Mesenchymal stem cell (in vitro differentiated cells and primary cell): ENCODE results near the gene OMD.

Source experiments
- DNase-seq: peaks from one replicate; pipeline ENCODE4 v3.0.0-alpha.2; 2013
- H2AFZ ChIP-seq: one replicate; pipeline ENCODE4 v1.6.1; 2013; ENCODE audit warnings: low read depth, mild to moderate bottlenecking, control low read depth, inconsistent platforms, low read length, moderate library complexity
- H2AK5ac ChIP-seq: 2 replicates; pipeline ENCODE4 v1.6.1; 2013; ENCODE audit warnings: low read length, moderate library complexity, mild to moderate bottlenecking, inconsistent platforms; ENCODE audit not compliant: severe bottlenecking
- H2BK120ac ChIP-seq: one replicate; pipeline ENCODE4 v1.6.1; 2013; ENCODE audit warnings: low read depth, mild to moderate bottlenecking, inconsistent platforms, low read length, moderate library complexity
- H2BK12ac ChIP-seq, 2 experiments: one replicate each; pipeline ENCODE4 v1.6.1; 2013; ENCODE audit warnings: inconsistent platforms in 2 of 2, low read length in 2 of 2, mild to moderate bottlenecking in 2 of 2, moderate library complexity in 2 of 2, control low read depth in 1 of 2
- H2BK15ac ChIP-seq: one replicate; pipeline ENCODE4 v1.6.1; 2013; ENCODE audit warnings: mild to moderate bottlenecking, low read depth, inconsistent platforms; ENCODE audit not compliant: poor library complexity, severe bottlenecking
- H2BK5ac ChIP-seq: 2 replicates; pipeline ENCODE4 v1.6.1; 2013; ENCODE audit warnings: low read depth, mild to moderate bottlenecking, low read length, control low read depth, inconsistent platforms; ENCODE audit not compliant: poor library complexity, severe bottlenecking
- H3K14ac ChIP-seq, 2 experiments: one replicate each; pipeline ENCODE4 v1.6.1; 2013; ENCODE audit warnings: inconsistent platforms in 2 of 2, low read length in 2 of 2, control low read depth in 1 of 2, mild to moderate bottlenecking in 1 of 2, moderate library complexity in 1 of 2
- H3K18ac ChIP-seq, 2 experiments: one replicate each; pipeline ENCODE4 v1.6.1; 2013; ENCODE audit warnings: inconsistent platforms in 2 of 2, low read length in 2 of 2, control low read depth in 1 of 2, low read depth in 1 of 2, mild to moderate bottlenecking in 1 of 2
- H3K23ac ChIP-seq, 2 experiments: one replicate each; pipeline ENCODE4 v1.6.1; 2013; ENCODE audit warnings: inconsistent platforms in 2 of 2, low read length in 2 of 2, mild to moderate bottlenecking in 2 of 2, moderate library complexity in 2 of 2, control low read depth in 1 of 2
- H3K27ac ChIP-seq: 2 replicates; pipeline ENCODE4 v1.5.1; 2013; ENCODE audit warnings: mild to moderate bottlenecking, moderate library complexity, low read length, control low read depth, inconsistent platforms; ENCODE audit not compliant: poor library complexity, severe bottlenecking
- H3K27me3 ChIP-seq, 2 experiments: 2 replicates each; pipeline versions ENCODE4 v1.6.1 to v1.7.0; 2013; ENCODE audit warnings: low read length in 2 of 2, mild to moderate bottlenecking in 2 of 2, moderate library complexity in 2 of 2, control low read depth in 1 of 2, inconsistent platforms in 1 of 2; ENCODE audit not compliant: control insufficient read depth in 1 of 2, insufficient read depth in 1 of 2
- H3K36me3 ChIP-seq, 2 experiments: 2 replicates each; pipeline versions ENCODE4 v1.6.1 to v1.7.0; 2013; ENCODE audit warnings: low read length in 2 of 2, control low read depth in 1 of 2, inconsistent platforms in 1 of 2, low read depth in 1 of 2, mild to moderate bottlenecking in 1 of 2; ENCODE audit not compliant: insufficient read depth in 2 of 2, control insufficient read depth in 1 of 2
- H3K4ac ChIP-seq, 2 experiments: one replicate each; pipeline ENCODE4 v1.6.1; 2013; ENCODE audit warnings: inconsistent platforms in 2 of 2, low read length in 2 of 2, mild to moderate bottlenecking in 2 of 2, moderate library complexity in 2 of 2, control low read depth in 1 of 2, low read depth in 1 of 2
- H3K4me1 ChIP-seq: 2 replicates; pipeline ENCODE4 v1.6.1; 2013; ENCODE audit warnings: low read depth, low read length, control low read depth; ENCODE audit not compliant: control insufficient read depth, insufficient read depth
- H3K4me2 ChIP-seq: 2 replicates; pipeline ENCODE4 v1.6.1; 2013; ENCODE audit warnings: low read length, mild to moderate bottlenecking, inconsistent platforms; ENCODE audit not compliant: poor library complexity, severe bottlenecking
- H3K4me3 ChIP-seq, 2 experiments: 2 replicates each; pipeline versions ENCODE4 v1.5.1 to v1.7.0; 2013; ENCODE audit warnings: low read length in 2 of 2, mild to moderate bottlenecking in 2 of 2, control low read depth in 1 of 2, low read depth in 1 of 2; ENCODE audit not compliant: insufficient read depth in 1 of 2
- H3K79me1 ChIP-seq: replicated peaks from 2 replicates; pipeline ENCODE4 v1.6.1; 2013; ENCODE audit warnings: mild to moderate bottlenecking, control low read depth, low read length, inconsistent platforms; ENCODE audit not compliant: poor library complexity, severe bottlenecking
- H3K9ac ChIP-seq: 2 replicates; pipeline ENCODE4 v1.7.0; 2013; ENCODE audit warnings: mild to moderate bottlenecking, low read length, moderate library complexity
- H3K9me3 ChIP-seq: 2 replicates; pipeline ENCODE4 v1.7.0; 2013; ENCODE audit warnings: mild to moderate bottlenecking, low read length; ENCODE audit not compliant: control insufficient read depth
- H4K8ac ChIP-seq: one replicate; pipeline ENCODE4 v1.6.1; 2013; ENCODE audit warnings: inconsistent platforms, mild to moderate bottlenecking, low read length, moderate library complexity
- H4K91ac ChIP-seq: one replicate; pipeline ENCODE4 v1.6.1; 2013; ENCODE audit warnings: mild to moderate bottlenecking, low read length, inconsistent platforms
- WGBS: methylation state at CpG from one replicate; pipeline ENCODE4 v1.1.7; 2013; ENCODE audit warnings: mixed read lengths; 5-methylcytosine and 5-hydroxymethylcytosine counted together

The OMD gene

DNA sequence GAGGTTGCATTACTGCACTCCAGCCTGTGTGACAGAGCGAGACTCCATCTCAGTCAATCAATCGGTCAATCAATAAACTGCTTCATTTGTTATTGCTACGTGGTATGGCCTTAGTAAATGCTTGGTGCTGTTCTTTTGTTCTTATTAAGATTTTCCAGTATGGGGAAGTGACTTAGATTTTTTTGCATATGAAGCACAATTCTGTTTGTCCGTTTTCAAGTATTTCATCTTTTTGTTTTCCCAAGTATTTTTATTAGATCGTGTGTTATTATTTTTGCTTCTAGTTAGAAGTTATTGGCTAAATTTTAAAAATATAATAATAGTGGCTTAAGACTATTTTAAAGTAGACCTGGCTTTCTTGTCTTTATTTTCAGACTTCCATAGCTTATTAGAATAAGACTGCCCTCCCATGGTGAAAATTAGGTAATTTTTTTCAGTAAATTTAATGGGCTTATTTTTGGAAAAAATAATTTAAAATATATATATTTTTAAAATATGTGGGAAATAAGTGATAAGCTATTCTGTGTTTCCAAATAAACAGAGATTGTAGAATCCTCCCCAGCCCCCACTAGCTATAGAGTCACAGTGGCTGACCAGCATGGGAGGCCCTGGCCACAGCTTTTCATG lies 14.7 kb upstream of the OMD start:
- peak; percentile 17 for DNase-seq
- Histone ChIP-seq H3K23ac (no peak overlapping the region), H2BK15ac (no peak overlapping the region), H3K14ac (no peak overlapping the region), H3K18ac (no peak overlapping the region), H4K91ac (no peak overlapping the region), H3K36me3 (no peaks in the 10 kb centered on the region), H3K27ac (no peak overlapping the region), H2AFZ (no peak overlapping the region), H3K4ac (no peak overlapping the region), H3K4me2 (no peak overlapping the region), H3K9ac (peak overlapping the region; percentile 69), H3K79me1 (no peaks in the 10 kb centered on the region), H4K8ac (no peak overlapping the region), H2BK5ac (no peak overlapping the region), H2AK5ac (no peak overlapping the region), H3K9me3 (no peaks in the 10 kb centered on the region), H3K4me1 (no peaks in the 10 kb centered on the region), H2BK120ac (no peak overlapping the region), H3K4me3 (no peak overlapping the region), H2BK12ac (no peak overlapping the region), H3K27me3 (no peaks in the 10 kb centered on the region)
- WGBS, result 84% methylated on average over 3 of the region's 5 CpGs

DNA sequence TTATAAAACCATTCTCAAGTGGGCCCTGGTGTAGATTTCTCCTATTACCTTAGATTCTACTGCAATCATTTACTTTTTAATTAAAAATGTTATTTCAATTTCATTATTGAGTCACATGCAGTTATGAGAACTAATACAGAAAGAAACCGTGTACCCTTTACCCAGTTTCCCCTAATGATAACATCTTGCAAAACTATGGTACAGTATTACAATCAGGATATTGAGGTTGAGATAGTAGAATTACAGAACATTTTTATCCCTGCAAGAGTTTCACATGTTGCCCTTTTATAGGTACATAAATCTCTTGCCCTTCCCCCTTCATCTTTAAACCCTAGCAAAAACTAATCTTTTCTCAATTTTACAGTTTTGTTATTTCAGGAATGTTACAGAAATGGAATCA lies 11.0 kb upstream of the OMD start:
- no peak overlapping the region for H2AK5ac ChIP-seq
- H3K4me1 ChIP-seq, result no peaks in the 10 kb centered on the region
- H3K36me3 ChIP-seq, result no peaks in the 10 kb centered on the region
- no peak overlapping the region for H3K27ac ChIP-seq
- H3K18ac ChIP-seq, result no peak overlapping the region
- H2BK12ac ChIP-seq, result no peak overlapping the region
- no CpG with 5 or more reads among the region's 1 CpG for WGBS
- H3K79me1 ChIP-seq, result no peaks in the 10 kb centered on the region
- no peak overlapping the region for H2BK120ac ChIP-seq
- no peak overlapping the region for H3K23ac ChIP-seq
- H3K4me2 ChIP-seq, result no peak overlapping the region
- H3K14ac ChIP-seq, result no peak overlapping the region
- no peak overlapping the region for H2BK15ac ChIP-seq
- no peaks in the 10 kb centered on the region for H3K9me3 ChIP-seq
- H3K4ac ChIP-seq, result no peak overlapping the region
- H4K8ac ChIP-seq, result no peak overlapping the region
- H3K27me3 ChIP-seq, result no peaks in the 10 kb centered on the region
- no peak for DNase-seq
- H3K4me3 ChIP-seq, result no peak overlapping the region
- no peak overlapping the region for H4K91ac ChIP-seq
- H2BK5ac ChIP-seq, result no peak overlapping the region
- no peak overlapping the region for H2AFZ ChIP-seq
- H3K9ac ChIP-seq, result no peak overlapping the region

DNA sequence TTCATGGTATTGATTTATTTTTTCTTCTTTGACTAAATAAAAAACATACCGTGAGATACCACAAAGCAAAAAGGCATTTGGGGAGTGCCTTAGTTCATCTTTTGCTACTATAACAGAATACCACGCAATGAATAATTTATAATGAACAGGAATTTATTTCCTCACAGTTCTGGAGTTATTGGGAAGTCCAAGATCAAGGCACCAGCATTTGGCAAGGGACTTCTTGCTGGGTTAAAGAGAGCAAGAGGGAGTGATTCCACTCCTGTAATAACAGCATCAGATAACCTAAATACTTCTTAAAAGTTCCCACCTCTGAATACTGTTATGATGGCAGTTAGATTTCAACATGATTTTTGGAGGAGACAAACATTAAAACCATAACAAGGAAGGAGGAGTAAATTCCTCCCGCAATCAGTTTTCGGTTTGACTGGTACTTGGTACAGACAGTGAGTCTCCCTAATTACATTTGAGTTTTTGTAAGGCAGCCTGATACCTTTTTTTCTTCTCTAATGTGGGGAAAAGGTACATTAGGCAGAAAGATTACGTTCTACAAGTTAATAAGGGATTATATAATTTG lies 8.8 kb upstream of the OMD start:
- no peak overlapping the region for H3K4ac ChIP-seq
- no peaks in the 10 kb centered on the region for H3K27me3 ChIP-seq
- H3K79me1 ChIP-seq, result no peaks in the 10 kb centered on the region
- H3K4me2 ChIP-seq, result no peak overlapping the region
- H2BK15ac ChIP-seq, result no peak overlapping the region
- DNase-seq, result no peak
- H3K36me3 ChIP-seq, result no peaks in the 10 kb centered on the region
- H3K4me1 ChIP-seq, result no peaks in the 10 kb centered on the region
- H4K8ac ChIP-seq, result no peak overlapping the region
- H3K9ac ChIP-seq, result peak overlapping the region; percentile 64
- 100% methylated on average over 2 of the region's 5 CpGs for WGBS
- H3K4me3 ChIP-seq, result no peak overlapping the region
- H2BK12ac ChIP-seq, result no peak overlapping the region
- no peak overlapping the region for H3K27ac ChIP-seq
- H3K9me3 ChIP-seq, result no peaks in the 10 kb centered on the region
- H3K18ac ChIP-seq, result no peak overlapping the region
- H2AK5ac ChIP-seq, result no peak overlapping the region
- H2BK5ac ChIP-seq, result no peak overlapping the region
- no peak overlapping the region for H3K23ac ChIP-seq
- no peak overlapping the region for H3K14ac ChIP-seq
- H2BK120ac ChIP-seq, result no peak overlapping the region
- no peak overlapping the region for H4K91ac ChIP-seq
- H2AFZ ChIP-seq, result no peak overlapping the region

DNA sequence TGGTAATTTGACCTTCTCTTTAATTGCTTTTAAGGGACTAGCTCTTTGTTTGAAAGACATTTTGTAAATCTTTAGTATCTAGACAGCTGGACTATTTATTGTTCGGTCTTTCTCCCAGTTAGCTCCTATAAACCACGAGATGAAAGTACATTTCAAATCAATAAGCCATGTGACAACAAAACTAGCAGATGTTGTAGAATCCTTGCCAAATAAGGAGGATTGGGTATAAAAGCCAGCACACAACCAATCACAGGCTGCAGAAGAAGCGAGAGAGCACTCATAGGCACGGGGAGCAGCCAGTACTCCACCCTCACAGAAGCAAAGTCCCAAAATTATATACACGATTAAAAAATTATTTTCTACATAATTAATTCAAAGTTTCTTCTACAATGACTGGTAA lies 8.1 kb upstream of the OMD start:
- Histone ChIP-seq H4K8ac (no peak overlapping the region), H3K9me3 (no peaks in the 10 kb centered on the region), H3K36me3 (no peaks in the 10 kb centered on the region), H3K27ac (no peak overlapping the region), H2AK5ac (no peak overlapping the region), H2AFZ (no peak overlapping the region), H3K4me3 (no peak overlapping the region), H4K91ac (no peak overlapping the region), H3K23ac (no peak overlapping the region), H3K4me1 (no peaks in the 10 kb centered on the region), H3K4me2 (no peak overlapping the region), H3K9ac (peak overlapping the region; percentile 64), H3K27me3 (no peaks in the 10 kb centered on the region), H3K18ac (no peak overlapping the region), H3K79me1 (no peaks in the 10 kb centered on the region), H2BK15ac (no peak overlapping the region), H3K14ac (no peak overlapping the region), H2BK120ac (no peak overlapping the region), H2BK12ac (no peak overlapping the region), H3K4ac (no peak overlapping the region), H2BK5ac (no peak overlapping the region)
- 94% methylated on average over 4 of the region's 5 CpGs for whole genome bisulfite sequencing
- no peak for DNase-seq
